HG02588 (cell line): ENCODE results near the gene LRRC8C.
A peak's percentile ranks its signal among the peaks of the same experiment; 100 is the strongest.

ENCODE experiments used
- ATAC-seq: cut with Tn5 transposase; IDR thresholded peaks from one replicate; pipeline ENCODE4 v1.9.1; 2021; ENCODE audit warnings: mild to moderate bottlenecking, moderate library complexity; ENCODE audit not compliant: unreplicated experiment

The LRRC8C gene

GRCh38 chr1:89670163-89670562 lies 37.2 kb downstream of the LRRC8C start:
- ATAC-seq = peak; percentile 98

DNA sequence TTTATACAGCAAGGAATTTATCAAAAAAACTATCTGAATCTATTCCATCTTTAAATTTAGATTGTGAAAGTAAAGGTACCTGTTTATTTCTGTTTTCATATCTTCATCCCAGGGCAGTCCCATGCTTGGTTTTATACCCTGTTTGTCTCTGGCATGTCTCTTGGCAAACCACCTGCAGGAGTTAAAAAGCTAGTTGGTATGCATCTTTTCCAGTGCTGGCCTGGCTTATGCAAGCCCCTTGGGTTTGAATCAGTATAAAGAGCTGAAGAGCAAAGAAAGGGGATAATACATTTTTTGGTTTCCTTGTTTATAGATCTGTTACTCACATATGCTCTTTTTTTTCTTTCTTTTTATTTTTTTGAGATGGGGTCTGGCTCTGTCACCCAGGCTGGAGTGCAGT lies 37.8 kb downstream of the LRRC8C start:
- no peak for ATAC-seq

- no peak for ATAC-seq
Observed at GRCh38 chr1:89671775-89672488, 39.0 kb downstream of the LRRC8C start.

- ATAC-seq = no peak
Observed at GRCh38 chr1:89672489-89673183, 39.7 kb downstream of the LRRC8C start.

DNA sequence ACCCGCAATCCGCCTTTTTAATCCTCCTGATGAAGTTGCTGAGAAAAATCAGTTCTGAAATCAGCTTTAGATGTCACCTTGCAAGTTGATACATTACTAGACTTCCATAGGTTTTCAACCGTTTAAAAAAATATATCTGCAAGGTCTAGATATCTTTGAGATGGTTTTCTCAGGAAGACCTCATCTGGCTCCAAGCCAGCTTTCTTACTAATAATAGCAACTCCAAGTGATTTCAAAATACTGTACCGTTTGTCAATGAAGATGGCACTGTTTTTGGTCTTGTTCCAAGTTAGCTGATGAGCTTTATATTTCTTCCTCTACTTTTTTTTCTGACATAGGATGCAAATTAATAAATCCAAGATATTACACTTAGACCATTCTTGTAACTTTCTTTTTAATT lies 40.3 kb downstream of the LRRC8C start:
- no peak for ATAC-seq

- no peak for ATAC-seq
Observed at GRCh38 chr1:89675677-89676076, 42.8 kb downstream of the LRRC8C start.

- no peak for ATAC-seq
Observed at GRCh38 chr1:89681045-89681729, 48.3 kb downstream of the LRRC8C start.

DNA sequence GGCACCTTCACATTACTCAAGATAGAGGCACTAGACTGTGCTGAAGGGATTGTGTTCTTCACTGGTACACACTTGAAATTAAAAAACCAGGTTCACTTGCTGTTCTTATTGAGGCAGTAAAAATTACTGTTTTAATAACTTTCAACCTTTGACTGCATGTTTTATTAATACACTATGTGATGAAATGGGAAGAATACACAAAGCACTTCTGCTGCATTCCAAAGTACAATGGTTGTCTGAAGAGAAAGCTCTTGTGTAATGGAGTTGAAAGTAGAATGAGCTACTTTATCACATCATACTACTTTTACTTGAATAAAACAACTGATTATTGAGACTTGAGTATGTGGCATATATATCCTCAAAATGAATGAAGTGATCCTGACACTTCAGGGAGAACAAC lies 49.7 kb downstream of the LRRC8C start:
- ATAC-seq = no peak

GRCh38 chr1:89685461-89685860 lies 52.5 kb downstream of the LRRC8C start:
- ATAC-seq = no peak

DNA sequence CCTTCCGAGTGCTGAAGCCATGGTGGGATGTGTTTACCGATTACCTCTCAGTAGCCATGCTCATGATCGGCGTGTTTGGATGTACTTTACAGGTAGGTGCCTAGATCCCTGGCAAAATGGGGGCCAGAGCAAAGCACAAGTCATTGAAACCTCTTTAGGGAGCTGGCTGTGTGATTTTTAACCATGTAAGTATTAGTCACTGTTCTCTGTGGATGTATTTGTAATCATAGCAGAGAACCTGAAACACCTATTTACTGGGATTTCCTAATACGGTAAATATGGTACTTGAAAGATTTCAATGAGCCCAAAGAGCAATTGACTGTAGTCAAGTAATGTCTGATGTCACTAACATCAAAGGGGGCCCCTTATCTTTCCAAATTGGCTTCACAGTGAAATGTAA lies 53.6 kb downstream of the LRRC8C start:
- ATAC-seq = no peak

DNA sequence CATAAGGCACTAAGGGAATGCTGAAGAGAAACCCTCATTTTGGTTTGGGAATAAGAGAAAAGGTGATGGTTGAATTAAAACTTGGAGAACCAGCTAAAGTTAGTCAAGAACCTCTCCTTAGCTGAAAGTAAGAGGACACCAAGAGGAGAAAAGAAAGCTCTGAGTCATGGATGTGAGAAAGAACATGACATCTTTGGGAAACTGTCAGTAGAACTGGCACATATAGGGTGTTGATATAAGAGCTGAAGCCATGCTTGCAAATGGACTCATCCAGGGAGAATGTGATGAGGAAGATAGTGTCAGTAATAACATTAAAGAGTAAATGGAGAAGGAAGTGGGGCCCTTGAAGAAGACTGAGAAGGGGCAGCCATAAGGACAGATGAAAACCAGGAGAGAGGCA lies 54.3 kb downstream of the LRRC8C start:
- no peak for ATAC-seq

- ATAC-seq = no peak
Observed at GRCh38 chr1:89688607-89689006, 55.7 kb downstream of the LRRC8C start.

DNA sequence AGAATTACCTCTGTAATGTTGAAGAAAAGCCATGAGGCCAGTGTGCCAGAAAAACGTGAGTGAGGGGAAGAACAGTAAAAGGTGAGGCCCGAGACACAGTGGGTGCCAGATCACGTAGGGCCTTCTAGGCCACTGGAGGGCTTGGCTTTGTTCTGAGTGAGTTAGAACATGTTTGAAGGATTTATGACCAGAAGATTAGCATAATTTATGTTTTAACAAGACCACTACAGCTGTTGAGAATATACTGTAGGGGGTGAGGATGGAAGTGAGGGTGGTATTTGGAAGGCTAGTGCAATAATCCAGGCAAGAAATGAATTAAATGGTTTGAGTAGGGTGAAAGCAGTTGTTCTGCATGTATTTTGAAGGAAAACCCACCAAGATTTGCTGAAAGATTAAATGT lies 56.3 kb downstream of the LRRC8C start:
- no peak for ATAC-seq

- ATAC-seq = no peak
Observed at GRCh38 chr1:89690595-89690994, 57.7 kb downstream of the LRRC8C start.

DNA sequence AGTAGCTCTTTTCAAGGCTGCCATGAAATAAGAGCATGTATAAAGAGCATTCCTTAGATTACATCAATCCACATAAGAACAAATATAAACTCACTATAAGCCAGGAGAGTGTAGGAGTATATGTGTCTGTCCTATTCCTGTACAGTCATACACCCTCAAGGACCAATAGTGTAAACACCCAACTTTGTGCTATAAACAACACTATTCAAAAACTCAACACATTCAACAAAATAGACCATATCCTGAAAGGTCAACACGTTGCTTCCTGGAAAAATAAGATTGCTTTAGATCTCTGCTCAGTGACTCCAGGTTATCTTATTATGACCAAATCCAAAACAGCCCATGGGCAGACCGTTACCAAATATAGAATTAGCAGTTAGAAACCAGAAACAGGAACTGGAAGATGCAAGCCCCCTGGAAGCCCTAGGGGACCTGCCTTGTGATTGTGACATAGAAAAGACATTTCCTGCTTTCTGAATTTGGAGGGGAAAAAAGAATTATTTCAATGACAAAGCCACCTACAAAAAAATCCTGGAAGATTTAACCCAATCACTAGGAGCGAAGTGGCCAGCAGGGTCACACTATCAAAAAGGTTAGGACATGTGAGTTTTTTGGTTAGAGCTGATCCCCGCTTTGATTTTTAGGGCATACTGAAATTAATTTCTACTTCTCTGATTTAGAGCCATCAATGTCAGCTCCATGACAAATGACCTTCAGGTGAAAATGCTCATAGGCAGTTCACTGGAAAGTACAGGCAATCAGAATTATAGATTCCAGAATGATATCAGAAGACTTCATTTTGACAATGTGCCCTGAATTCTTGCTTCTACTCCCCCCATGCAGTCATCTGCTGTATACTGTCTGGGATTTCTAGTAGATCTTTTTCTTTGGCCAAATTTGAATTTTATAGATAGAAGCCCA lies 59.9 kb downstream of the LRRC8C start:
- ATAC-seq = peak; percentile 53

DNA sequence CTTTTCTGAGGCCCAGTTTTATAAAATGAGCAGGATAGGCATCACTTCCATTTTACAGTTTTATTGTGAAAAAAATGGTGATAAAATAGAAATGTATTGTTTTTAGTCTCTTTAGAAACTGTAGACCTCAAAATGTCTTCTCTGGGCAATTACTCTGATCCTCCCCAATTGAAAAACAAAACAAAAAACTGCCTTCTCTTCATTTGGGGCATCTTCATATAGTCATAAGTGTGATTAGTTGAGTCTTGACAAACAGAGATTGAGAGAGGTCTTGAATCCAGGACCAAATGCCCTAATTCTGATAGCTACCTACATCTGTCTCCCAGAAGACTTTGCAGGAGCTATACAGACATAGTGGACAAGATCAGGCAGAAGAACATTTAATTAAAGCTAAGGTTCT lies 62.9 kb downstream of the LRRC8C start:
- ATAC-seq = no peak

DNA sequence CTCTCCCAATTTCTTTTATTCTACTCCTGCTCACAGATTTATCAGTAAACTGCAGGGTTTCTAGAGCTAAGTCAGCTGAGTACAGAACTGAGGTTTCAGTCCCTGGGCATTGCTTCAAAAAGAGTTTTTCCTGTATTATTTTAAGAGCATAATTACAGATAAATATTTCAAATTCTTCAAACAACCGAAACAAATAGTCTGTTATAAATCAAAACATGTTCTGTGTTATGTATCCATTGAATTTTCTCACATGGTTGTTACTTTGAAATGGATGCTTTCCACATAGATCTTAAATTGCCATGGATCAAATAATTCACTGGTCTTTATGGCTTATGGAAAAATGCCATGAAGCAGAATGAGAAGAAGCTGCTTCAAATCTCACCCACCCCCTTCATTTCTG lies 64.5 kb downstream of the LRRC8C start:
- no peak for ATAC-seq

- no peak for ATAC-seq
Observed at GRCh38 chr1:89698020-89698560, 65.2 kb downstream of the LRRC8C start.

DNA sequence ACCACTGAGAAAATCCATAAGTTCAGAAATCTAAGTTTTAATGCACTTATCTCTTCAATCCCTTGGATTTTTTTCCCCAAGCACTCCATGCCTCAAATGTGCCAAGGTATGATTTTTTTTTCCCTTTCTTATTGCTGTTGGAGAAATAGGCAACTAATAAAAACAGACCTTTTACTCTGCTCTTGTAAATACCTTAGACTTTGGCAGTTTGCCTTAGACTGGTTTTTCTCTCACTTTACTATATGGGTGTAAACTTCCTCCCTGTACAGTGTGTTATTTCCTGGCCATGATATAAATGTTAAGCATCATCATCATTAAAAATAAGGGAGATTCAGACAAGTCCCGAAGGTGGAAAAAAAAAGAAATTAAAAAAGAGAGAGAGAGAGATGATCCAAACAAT lies 65.7 kb downstream of the LRRC8C start:
- ATAC-seq = no peak

DNA sequence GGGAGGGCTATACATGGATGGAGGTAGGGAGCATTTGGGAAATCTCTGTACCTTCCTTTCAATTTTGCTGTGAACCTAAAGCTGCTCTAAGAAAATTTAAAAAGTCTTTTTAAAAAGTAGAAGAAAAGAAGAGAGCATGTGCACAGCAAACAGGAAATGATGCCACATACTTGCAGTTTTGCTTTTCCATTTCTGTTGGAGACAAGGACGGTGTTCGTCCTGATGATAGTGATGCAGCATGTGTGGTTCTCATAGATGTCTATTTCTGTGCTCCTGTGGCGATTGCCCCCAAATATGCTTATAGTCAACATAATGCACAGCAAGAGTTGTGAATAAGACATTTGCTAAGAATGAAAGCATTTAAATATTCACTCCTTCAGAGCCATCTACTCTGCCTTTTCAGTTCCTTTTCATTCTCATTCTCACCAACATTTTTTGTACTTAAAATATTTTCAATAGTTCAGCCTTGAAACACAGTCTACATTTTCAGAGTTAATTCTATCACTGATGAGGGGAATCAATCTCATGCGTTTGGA lies 66.6 kb downstream of the LRRC8C start:
- ATAC-seq = no peak
